Measurements from ENCODE around the gene LYRM2. TPM values are rescaled to one million over a fixed set of nuclear protein-coding genes. Genes with fewer than 3 reads are reported as not detected.
"Not testable (repeated sequence)": the region's sequence is repeated elsewhere in the genome, so short reads cannot be mapped to it uniquely, and the experiment has no call there.

The LYRM2 gene
- total RNA-seq, 1 donor from 2014 or later: 39.9 TPM

DNA sequence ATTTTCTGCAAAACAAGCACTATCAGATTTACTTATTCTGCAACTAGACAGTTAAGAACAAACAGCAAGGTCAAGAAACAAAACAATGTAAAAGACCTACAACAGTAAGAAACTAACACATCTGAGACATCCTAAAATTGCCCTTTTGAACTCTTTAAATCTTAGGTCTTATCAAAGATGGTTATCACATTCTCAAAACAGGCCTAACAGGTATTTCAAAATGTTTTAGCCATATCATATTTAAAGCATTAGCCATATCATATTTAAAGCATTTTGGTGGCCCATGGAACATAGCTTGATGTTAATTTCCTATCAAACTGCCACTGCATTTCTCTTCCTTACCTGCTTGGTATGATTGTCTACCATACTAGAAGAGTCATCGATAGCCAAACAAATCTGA lies 11.1 kb upstream of the LYRM2 start:
- no peak for DNase-seq (ENCODE audit: low spot score)

DNA sequence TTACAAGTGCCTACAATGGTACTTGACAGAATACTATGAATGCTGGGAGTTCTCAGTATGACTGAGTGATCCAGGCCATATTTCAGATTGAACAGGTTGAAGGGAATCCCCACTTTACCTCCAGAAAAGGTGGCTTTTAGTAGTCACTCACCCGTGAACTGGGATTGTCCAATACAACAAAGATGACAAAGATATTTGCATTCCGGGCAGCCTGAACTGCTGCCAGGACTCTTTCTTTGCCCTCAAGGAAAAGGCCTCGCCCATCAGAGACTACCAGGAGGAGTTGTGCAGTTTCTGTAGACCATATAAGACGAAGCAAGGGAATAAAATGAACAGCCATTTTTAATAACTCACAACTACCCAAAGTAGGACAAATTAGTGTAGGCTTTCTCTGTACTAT lies 6.3 kb upstream of the LYRM2 start:
- DNase-seq (ENCODE audit: low spot score): no peak

DNA sequence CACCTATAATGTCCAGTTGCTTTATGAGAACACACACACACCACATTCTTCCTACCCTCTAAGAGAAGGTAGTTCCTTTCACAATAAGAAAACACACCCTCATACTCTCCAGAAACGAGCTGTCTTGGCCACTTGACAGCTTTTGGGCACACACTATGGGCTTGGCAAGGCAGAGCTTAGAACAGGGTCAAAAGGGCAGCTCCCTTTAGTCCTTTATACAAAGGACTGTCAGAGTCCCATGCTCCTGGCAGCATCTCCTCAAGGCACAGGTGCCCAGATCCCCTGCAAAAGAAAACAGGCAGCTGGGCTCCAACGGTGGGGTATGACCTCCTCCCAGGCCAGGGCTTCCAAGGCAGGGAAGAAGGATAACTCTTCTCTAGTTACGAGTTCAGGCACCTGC lies 4.9 kb upstream of the LYRM2 start:
- DNase-seq (ENCODE audit: low spot score): no peak

DNA sequence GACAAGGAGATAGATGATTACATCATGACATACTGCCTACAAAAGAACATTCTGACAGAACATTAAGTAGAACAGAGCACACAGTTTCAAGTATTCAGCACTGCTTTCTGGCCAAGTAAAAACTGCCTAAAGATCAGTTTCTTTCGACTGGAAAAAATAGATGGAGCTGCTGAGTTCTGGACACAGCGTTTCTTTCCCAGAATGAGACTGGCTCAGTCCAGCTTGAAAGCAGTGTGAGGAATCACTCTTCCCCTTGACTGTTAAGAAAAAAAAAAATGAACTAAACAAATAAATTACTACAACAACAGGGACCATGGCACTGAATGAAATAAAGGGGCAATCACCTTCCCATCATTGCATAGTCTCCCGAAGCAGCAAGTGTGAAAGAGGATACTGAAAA lies 4.4 kb upstream of the LYRM2 start:
- DNase-seq (ENCODE audit: low spot score): no peak

DNA sequence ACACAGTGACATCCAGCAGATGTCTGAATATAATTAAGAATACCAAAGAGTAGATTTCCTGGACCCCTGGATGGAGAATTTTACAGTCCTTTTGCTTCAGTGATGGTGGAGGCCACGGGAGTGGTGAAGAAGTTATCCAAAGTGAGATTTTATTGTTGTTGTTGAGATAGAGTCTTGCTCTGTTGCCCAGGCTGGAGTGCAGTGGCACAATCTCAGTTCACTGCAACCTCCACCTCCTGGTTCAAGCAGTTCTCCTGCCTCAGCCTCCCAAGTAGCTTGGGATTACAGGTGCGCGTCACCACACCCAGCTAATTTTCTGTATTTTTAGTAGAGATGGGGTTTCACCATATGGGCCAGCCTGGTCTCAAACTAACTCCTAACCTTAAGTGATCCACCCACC lies 3.0 kb upstream of the LYRM2 start:
- DNase-seq (ENCODE audit: low spot score): not testable (repeated sequence)

DNA sequence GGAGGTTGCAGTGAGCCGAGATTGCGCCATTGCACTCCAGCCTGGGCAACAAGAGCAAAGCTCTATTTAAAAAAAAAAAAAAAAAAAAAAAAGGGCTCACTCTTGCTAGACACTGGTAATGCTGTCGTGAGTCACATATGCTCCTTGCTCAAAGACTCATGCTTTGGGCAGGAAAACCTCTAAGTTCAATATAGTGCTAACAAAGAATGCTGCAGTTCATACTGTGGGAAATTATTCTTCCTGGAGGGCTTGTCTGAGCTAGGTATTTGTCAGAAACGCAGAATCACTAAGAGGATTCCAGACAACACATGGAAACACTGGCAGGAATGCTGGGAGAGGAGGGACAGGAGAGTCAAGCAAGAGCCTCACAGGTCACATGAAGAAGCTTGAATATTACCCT lies 2.3 kb upstream of the LYRM2 start:
- no peak for DNase-seq (ENCODE audit: low spot score)

DNA sequence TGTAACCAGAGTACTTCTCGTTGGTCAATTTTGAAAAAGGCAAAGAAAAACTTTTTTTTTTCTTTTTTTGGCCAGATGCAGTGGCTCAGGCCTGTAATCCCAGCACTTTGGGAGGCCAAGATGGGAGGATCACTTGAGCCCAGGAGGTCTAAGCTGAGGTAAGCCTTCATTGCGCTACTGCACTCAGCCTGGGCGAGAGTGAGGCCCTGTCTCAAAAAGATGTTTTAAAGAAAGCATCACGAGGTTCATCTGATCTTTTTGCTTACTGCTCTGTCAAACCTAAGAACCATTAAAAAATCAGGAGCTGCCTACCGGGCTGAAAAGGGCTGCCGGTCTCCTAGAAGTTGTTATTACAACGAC lies 607 bp downstream of the LYRM2 start:
- DNase-seq (ENCODE audit: low spot score): no peak

DNA sequence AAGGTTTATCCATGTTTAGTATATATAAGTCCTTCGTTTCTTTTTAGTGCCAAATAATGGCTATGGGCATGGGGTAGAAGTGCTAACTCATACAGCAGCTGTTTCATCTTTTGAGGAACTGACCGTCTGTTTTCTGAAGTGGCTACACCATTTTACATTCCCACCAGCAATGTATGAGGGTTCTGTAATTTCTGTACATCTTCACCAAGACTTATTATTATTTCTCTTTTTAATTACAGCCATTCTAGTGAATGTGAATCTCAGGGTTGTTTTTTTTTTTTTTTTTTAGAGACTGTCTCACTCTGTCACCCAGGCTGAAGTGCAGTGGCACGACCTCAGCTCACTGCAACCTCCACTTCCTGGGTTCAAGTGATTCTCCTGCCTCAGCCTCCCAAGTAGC lies 2.1 kb downstream of the LYRM2 start:
- not testable (repeated sequence) for DNase-seq (ENCODE audit: low spot score)

DNA sequence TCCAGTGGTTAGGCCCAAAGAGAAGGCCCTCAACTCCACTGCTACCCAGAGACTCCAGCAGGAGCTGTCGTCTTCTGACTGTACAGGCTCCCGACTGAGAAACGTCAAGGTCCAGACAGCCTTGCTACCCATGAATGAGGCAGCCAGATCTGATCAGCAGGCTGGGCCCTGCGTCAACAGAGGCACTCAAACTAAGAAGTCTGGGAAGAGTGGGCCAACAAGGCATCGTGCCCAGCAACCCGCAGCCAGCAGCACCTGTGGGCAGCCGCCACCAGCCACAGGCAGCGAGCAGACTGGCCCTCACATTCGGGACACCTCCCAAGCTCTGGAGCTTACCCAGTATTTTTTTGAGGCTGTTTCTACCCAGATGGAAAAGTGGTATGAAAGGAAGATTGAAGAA lies 8.1 kb downstream of the LYRM2 start:
- DNase-seq (ENCODE audit: low spot score): no peak

DNA sequence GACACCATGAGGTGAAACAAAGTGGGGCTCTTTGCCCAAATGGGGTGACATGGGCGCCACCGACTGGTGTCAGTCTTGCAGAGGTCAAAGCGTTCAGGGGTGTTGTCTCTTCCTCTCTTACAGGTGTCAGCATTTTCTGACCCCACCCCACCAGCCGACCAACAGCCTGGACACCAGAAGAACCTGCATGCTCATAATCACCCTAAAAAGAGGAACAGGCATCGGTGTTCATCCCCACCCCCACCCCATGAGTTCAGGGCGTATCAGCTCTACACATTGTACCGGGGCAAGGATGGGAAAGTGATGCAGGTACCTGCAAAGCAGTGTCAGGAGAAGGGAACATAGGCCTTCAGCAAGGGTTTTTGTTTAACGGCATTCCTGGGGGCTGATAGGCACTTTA lies 14.8 kb downstream of the LYRM2 start:
- no peak for DNase-seq (ENCODE audit: low spot score)

DNA sequence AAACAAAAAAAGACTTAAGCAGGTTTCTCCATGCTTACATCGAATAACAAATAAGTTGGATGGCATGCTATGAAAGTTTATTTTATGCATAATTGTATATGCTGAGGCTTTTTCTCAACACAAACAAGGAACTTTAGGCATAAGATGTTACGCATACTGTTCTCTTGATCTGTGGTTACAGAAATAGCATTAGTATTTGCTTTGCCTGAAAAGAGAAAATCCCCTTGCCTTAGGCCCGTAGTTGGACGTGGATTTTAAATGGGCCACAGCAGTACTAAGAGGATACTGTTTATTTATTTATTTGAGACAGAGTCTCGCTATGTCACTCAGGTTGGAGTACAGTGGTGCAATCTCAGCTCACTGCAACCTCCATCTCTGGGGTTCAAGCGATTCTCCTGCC lies 19.0 kb downstream of the LYRM2 start:
- no peak for DNase-seq (ENCODE audit: low spot score)

DNA sequence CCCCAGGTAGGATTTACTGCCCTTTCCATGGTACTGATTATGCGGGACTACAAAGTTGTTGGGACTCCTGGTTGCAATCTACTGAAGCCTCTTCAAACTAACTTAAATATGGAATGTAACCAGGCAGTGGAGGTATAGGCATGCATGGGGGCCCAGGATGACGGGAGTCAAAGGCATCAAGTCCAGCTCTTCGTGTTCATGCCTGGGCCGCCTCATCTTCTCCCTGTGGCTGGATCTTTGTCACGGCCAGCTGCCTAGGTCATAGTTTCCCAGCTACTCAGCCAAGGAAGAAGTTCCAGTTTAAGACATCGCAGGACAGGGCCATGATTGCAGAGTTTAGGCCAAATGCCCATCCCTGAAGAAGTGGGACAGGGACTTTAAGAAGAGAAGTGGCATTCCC lies 20.5 kb downstream of the LYRM2 start:
- DNase-seq (ENCODE audit: low spot score): no peak

DNA sequence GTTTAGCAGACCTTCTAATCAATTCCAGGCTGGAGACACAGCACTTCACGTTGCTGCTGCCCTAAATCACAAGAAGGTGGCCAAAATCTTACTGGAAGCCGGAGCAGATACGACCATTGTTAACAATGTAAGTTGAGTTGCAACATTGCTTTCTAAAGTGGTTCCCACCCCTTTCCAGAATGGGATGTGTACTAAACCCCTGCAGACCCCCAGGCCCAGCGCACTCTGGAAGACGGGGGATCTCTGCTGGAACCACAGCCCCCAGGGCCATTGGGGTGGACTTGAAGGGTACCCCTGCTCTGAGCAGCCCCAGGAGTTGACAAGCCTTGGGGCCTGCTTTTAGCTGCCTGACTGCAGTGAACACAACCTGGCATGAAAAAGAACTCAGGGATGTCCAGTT lies 22.0 kb downstream of the LYRM2 start:
- DNase-seq (ENCODE audit: low spot score): no peak

DNA sequence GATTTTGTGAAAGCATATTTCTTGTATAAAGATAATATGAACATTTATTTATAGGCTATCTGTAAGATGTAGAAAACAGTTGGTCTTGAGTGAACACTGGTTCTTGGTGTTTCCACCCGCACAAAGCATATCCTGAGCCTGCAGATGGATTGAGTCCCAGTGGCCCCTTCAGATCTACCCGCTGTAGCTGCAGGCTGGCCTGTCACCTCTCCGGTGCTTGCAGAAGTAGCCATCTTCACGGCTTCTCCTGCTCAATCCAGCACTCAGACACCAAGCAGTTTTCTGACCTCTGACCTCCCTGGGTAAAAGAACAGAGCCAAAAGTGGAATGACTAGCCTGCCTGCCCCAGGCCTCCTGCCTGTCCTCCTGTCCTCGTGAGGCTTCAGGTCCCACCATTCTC lies 22.7 kb downstream of the LYRM2 start:
- DNase-seq (ENCODE audit: low spot score): no peak

DNA sequence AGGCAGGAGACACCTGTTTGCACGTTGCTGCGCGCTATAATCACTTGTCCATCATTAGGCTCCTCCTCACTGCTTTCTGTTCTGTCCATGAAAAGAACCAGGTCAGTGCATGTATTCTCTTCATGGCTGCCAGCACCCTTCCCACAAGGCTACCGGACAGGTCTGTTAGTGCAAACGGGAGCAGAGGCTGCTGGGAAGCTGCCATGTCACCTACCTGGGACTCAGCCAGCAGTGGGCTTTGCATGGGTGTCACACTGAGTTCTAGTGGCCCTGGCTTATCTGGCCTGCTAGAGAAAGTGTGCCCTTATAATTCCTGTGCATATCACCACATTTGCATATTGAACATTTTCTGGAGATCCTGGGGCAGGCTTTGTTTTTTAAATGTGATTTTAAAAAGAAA lies 24.8 kb downstream of the LYRM2 start:
- no peak for DNase-seq (ENCODE audit: low spot score)

DNA sequence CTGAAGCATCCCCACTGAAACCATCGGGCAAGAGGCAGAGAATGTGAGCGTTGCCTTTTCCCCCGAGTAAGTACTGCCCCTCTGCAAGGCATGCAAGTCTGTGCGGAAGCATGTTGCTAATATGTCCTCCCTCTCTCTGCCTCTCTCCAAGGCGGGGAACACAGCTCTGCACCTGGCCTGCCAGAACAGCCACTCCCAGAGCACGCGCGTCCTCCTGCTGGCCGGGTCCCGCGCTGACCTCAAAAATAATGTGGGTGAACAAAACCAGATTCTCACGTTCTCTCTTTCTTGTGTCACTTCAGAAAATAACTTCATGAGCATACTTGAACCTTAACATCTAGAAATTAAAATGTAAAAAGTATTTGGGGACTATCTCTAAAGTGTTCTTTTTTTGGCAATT lies 26.4 kb downstream of the LYRM2 start:
- DNase-seq (ENCODE audit: low spot score): no peak

DNA sequence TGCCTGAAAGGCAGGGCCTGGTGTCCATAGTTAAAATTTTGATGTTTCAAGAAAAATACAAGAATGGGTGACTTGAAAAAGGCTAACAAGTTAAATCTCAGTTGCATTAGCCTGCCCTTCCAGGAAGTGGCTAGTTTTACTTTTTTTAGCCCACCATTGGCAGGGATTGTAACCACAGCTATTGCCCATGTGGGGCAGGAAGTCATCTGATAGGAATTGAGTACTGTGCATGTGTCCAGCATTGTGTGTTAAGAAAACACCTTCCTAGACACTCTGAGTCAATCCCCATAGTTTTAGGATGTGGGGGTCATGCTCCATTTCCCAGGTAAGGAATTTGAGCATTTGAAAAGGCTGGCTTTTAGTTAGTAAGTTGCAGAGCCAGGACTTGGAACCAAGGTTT lies 26.9 kb downstream of the LYRM2 start:
- DNase-seq (ENCODE audit: low spot score): no peak

DNA sequence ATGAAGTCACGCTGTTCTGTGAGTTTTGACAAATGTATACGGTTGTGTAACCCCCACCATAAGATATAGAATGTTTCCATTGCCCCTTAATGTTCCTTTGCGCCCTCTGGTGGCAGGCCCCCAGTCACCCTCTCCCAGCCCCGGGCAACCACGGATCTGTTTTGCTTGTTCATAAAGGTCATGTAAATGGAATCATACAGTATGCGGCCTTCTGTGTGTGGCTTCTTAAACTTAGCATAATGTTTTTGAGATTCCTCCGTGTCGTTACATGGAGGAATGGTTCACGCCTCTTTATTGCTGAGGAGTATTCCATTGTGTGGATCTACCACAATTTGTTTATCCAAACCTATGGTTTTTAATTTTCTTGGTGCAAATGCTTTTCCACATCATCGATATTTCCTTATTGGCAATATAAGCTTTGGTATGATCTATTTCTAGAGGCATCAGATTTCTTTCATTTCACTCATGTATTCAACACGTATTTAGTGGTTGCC lies 28.4 kb downstream of the LYRM2 start:
- DNase-seq (ENCODE audit: low spot score): peak; percentile 65

DNA sequence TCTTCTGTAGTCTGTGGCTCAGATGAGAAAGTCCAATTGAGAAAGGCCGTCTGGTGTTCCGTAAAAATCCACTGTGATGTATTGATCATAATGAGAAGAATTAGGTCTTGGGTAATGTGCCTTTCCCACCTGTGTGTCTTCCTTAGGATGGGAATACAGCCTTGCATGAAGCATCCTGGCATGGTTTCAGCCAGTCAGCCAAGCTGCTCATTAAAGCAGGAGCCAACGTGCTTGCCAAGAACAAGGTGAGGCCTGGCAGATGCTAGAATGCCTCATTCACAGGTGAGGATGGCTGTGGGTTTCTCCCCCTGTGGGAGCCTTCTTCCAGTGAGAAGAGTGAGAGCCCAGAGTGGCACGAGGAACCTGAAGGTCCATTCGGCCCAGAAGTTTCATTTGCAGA lies 32.7 kb downstream of the LYRM2 start:
- DNase-seq (ENCODE audit: low spot score): no peak

DNA sequence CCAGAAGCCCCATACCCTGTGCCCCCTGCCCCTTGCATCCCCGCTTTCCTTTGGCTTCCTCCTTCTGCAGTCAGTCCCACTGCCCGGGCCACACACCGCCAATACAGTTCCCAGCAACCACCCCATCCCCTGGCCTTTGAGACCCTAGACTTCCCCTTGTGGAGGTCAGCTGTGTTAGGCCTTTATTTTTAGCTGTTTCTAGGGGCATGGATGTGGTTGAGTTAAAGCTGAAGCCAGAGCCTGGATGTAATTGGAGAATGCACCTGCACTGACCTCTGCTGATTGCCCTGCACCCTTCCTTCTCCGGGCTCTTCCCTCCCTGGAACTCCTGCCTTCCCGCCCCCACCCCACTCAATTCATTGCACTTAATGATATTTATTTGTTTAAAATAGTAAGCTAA lies 33.9 kb downstream of the LYRM2 start:
- no peak for DNase-seq (ENCODE audit: low spot score)

DNA sequence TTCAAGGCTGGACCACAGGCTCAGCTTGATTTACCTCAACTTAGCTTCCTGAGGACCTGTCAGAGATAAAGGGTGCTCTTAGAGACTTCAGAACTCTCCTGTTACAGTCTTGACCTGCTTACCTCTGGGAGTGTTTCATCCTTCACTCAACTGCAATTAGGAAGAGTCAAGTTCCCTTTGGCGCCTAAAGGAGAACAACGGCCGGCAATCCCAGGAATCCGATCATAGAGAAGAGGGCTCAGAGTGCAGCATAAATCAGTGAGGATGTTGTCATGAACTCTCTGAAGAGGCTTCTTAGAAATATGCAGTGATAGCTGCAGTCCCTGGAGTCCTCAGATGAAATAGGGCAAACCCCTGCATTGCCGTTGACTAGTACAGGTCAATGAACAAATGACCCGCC lies 36.4 kb downstream of the LYRM2 start:
- DNase-seq (ENCODE audit: low spot score): no peak

DNA sequence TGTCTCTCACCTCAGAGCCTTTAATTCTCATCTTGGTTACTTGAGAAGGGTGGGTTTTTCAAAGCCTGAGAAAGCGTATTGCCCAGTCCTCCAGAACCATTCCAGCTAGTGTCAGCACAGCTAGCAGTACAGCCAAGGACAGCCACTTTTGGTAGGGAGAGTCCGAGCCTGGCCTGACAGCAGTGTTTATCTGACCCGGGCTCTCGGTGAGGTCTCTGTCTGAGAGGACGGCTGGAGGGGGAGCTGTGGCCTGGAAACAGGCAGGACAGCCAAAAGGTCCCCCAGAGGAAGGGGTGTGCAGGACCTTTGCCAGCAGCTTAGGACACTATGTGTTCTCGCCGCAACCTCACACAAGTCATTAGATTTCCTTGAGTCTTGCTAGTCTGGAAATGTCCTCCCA lies 38.8 kb downstream of the LYRM2 start:
- DNase-seq (ENCODE audit: low spot score): no peak

DNA sequence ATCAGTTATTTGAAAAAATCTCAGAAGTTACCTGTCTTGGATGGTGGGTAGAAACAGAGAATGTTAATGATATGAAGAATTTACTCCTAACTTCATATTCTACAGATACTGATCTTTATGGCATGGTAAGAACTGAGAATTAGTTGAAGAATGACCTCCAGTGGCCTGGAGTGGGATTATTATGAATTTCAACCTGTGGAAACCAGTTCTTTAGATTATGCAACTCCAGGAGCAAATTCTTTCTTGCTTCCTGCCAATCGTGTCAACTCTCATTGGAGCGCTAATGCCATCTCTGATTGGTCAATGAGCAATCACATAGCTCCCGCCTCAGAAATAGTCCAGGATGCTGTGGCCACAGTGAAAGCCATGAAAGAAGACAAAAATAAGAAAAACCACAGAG lies 40.6 kb downstream of the LYRM2 start:
- no peak for DNase-seq (ENCODE audit: low spot score)

DNA sequence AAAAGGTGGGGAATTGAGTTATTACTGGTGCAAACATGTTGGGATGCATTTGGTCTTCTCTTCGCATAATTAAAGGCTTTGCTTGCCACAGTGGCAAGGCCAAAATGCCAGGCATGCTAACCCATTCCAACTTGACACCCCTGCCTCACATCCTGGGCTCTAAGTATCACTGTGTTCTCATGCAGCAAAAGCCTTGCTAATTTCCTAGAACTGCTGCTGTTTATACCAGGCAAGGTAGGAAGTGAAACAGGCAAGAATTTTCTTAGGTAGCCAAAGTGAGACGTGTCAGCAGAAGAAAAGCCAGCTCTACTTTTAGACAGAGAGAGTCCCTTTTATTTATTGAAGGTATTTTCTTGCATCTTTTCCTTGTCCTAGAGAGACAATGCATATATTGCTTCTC lies 41.2 kb downstream of the LYRM2 start:
- no peak for DNase-seq (ENCODE audit: low spot score)

DNA sequence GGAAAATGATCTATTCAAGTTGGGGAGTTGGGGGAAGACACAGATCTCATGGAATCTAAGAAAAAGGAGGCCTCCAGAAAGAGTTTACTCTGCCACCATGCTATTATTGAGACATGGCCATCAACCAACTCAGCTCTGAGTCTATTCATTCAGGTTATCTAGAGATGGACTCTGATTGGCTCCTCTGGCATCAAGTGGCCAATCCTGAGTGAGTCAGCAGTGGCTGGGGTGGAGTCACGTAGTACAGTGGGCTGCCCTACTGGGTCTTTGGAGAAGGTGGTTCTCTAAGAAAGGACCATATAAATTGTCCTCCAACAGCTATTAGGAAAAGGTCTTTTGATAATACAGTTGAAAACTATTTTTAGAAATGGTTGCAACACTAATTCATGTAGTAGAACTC lies 42.1 kb downstream of the LYRM2 start:
- DNase-seq (ENCODE audit: low spot score): no peak

All from mucosa of gallbladder (tissue), 1 donor.